ENCODE measurements around the gene ANKFN1.

The ANKFN1 gene

DNA sequence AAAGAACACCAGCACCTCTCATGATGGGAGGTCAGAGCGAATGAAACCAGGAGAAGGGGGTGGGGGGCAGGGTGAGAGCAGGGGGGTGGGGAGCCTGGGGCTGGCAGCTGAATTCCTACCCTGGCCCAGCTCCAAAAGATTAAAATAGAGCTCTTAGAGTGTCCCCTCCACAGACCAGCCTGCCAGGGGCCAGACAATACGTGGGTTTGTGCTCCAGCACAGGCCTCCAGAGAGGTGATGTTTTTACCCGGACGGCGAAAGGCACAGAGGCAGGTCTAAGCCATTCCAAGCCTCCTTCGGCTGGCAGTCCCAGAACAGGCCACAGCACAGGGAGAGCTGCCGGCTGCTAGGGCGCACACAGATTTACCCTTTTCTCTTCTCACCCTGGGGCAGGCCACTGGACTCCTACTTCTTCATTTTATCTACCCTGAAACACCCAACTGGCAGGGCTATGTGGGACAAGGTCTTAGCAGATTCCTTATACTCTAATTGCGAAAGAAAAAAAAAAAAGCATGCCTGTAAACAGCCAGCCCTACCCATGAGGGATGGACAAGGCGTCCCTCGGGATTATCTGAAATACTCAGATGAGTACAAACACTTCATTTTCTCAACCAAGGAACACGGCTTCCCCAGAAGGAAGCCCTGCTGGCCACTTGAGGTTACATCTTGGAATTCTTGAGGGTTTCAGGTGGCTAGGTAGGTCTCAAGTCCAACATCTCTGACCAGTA, 368.3 kb downstream of the ANKFN1 start:
- no peaks in the 10 kb centered on the region for H3K4me1 Mint-ChIP-seq (ENCODE audit: low read depth)
- H3K36me3 Mint-ChIP-seq: no peaks in the 10 kb centered on the region
- H3K27ac Mint-ChIP-seq: no peak overlapping the region
- H3K9me3 Mint-ChIP-seq (ENCODE audit: low read depth): no peaks in the 10 kb centered on the region
- no peak overlapping the region for H3K4me3 Mint-ChIP-seq
- peaks cover 2% of the 10 kb centered on the region for H3K27me3 Mint-ChIP-seq

DNA sequence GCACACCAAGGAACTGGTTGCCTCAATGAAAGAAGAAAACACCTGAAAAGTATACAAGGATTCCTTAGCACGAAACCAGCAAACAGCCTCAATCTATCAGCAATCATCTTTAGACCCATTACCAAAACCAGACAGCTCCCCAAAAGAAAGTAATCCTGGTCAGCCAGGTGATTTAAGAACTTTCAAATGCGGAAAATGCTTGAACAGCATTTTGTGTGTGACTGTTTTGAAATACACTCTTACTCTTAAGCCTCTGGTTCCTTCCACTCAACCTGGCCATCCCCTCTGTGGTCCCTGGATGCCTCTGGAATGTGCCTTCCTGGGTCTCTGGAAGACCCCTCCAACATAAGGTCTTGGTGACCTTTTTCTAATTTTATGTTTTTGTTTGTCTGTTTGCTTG, 369.8 kb downstream of the ANKFN1 start:
- Mint-ChIP-seq H3K27me3 (peaks cover 2% of the 10 kb centered on the region), H3K9me3 (ENCODE audit: low read depth) (no peaks in the 10 kb centered on the region), H3K27ac (no peak overlapping the region), H3K4me3 (no peak overlapping the region), H3K4me1 (ENCODE audit: low read depth) (no peaks in the 10 kb centered on the region), H3K36me3 (no peaks in the 10 kb centered on the region)

GRCh38 chr17:56528696-56529095, 375.4 kb downstream of the ANKFN1 start:
- Mint-ChIP-seq H3K4me1 (ENCODE audit: low read depth) (no peaks in the 10 kb centered on the region), H3K9me3 (ENCODE audit: low read depth) (no peaks in the 10 kb centered on the region), H3K36me3 (no peaks in the 10 kb centered on the region), H3K27ac (no peak overlapping the region), H3K4me3 (no peak overlapping the region), H3K27me3 (peaks cover 3% of the 10 kb centered on the region)

DNA sequence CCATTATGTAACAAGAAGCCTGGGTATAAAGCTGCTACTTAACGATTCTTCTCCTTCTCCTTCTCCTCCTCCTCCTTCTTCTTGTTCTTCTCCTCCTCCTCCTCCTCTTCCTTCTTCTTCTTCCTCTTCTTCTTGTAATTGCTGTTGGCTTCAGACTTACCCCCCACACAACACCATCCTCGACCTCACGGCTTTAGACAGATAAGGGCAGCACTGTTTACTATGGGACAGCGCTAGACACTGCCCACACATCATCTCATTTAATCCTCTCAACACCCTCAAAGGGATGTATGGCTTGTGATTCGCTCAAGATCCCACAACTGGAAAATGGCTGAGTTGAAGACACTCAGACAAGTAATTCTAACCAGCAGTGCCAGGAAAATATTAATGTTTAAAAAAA, 379.7 kb downstream of the ANKFN1 start:
- Mint-ChIP-seq H3K36me3 (no peaks in the 10 kb centered on the region), H3K27ac (no peak overlapping the region), H3K27me3 (peaks cover 8% of the 10 kb centered on the region), H3K4me1 (ENCODE audit: low read depth) (no peaks in the 10 kb centered on the region), H3K9me3 (ENCODE audit: low read depth) (no peaks in the 10 kb centered on the region), H3K4me3 (no peak overlapping the region)

DNA sequence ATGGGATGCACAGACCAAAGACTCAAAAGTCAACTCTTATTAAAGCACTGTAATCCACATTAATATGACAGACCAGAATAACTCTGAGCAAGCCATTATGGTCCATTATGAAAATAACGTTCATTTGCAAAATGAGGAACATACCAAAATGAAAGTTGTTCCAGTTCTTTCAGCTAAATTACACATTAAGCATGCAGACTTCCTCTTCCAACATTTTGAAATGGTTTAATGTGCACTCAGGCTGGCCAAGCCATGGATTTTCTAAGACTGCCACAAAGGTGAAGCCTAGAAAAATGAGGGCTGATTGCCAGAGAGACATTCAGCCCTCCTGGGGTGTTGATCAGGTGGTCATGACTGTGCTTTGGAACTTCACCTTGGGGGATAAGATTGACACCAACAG, 383.5 kb downstream of the ANKFN1 start:
- H3K9me3 Mint-ChIP-seq (ENCODE audit: low read depth): no peaks in the 10 kb centered on the region
- no peaks in the 10 kb centered on the region for H3K4me1 Mint-ChIP-seq (ENCODE audit: low read depth)
- H3K4me3 Mint-ChIP-seq: no peak overlapping the region
- peaks cover 3% of the 10 kb centered on the region for H3K36me3 Mint-ChIP-seq
- H3K27ac Mint-ChIP-seq: no peak overlapping the region
- peaks cover 10% of the 10 kb centered on the region for H3K27me3 Mint-ChIP-seq

DNA sequence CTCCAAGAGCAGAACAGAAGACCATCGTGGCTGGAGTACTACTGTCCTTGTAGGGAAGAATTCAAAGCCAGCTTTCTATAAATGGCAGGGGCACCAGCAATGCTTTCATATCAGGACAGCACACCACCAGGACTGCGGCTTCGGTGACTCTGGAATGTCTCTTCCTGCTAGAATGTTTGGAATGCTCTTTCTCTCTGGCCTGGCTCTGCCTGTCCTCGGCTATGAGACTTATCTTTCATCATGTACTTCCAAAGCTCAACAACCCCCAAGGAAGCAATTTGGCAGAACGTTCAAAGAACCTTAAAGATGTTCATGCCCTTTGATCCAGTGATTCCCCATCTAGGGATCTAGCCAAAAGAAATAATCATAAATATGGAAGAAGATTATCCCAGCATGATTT, 387.6 kb downstream of the ANKFN1 start:
- Mint-ChIP-seq H3K27ac (no peak overlapping the region), H3K9me3 (ENCODE audit: low read depth) (no peaks in the 10 kb centered on the region), H3K4me3 (no peak overlapping the region), H3K4me1 (ENCODE audit: low read depth) (no peaks in the 10 kb centered on the region), H3K36me3 (peaks cover 3% of the 10 kb centered on the region), H3K27me3 (peaks cover 9% of the 10 kb centered on the region)

DNA sequence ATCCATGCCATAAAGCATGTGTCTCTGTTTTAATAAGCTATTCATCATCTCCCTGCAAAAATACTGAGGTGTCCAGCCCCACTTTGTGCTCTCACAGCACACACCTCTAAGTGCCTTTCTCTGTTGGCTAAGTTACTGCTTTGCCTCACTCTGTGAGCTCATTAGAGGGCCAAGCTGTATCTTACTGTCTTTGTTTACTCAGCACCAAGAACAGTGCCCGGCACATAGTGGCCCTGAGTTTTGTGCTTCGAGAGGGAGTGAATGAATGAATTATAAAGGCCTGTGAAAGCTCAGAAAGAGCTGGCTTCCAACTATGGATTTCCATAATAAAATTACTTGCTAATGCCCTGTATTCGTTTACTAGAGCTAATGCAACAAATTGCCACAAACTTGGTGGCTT, 390.0 kb downstream of the ANKFN1 start:
- Mint-ChIP-seq H3K27me3 (peaks cover 9% of the 10 kb centered on the region), H3K27ac (no peak overlapping the region), H3K9me3 (ENCODE audit: low read depth) (no peaks in the 10 kb centered on the region), H3K4me3 (no peak overlapping the region), H3K36me3 (peaks cover 3% of the 10 kb centered on the region), H3K4me1 (ENCODE audit: low read depth) (no peaks in the 10 kb centered on the region)

GRCh38 chr17:56545106-56545505, 391.8 kb downstream of the ANKFN1 start:
- peaks cover 8% of the 10 kb centered on the region for H3K27me3 Mint-ChIP-seq
- H3K4me3 Mint-ChIP-seq: no peak overlapping the region
- no peaks in the 10 kb centered on the region for H3K4me1 Mint-ChIP-seq (ENCODE audit: low read depth)
- no peak overlapping the region for H3K27ac Mint-ChIP-seq
- no peaks in the 10 kb centered on the region for H3K9me3 Mint-ChIP-seq (ENCODE audit: low read depth)
- H3K36me3 Mint-ChIP-seq: no peaks in the 10 kb centered on the region

- H3K4me1 Mint-ChIP-seq (ENCODE audit: low read depth): no peaks in the 10 kb centered on the region
- no peaks in the 10 kb centered on the region for H3K9me3 Mint-ChIP-seq (ENCODE audit: low read depth)
- no peak overlapping the region for H3K4me3 Mint-ChIP-seq
- H3K36me3 Mint-ChIP-seq: no peaks in the 10 kb centered on the region
- peaks cover 8% of the 10 kb centered on the region for H3K27me3 Mint-ChIP-seq
- H3K27ac Mint-ChIP-seq: no peak overlapping the region
Measured at GRCh38 chr17:56545930-56546329, 392.7 kb downstream of the ANKFN1 start.

- H3K9me3 Mint-ChIP-seq (ENCODE audit: low read depth): peaks cover 4% of the 10 kb centered on the region
- H3K27me3 Mint-ChIP-seq: peaks cover 6% of the 10 kb centered on the region
Measured at GRCh38 chr17:56548661-56549060, 395.4 kb downstream of the ANKFN1 start.

DNA sequence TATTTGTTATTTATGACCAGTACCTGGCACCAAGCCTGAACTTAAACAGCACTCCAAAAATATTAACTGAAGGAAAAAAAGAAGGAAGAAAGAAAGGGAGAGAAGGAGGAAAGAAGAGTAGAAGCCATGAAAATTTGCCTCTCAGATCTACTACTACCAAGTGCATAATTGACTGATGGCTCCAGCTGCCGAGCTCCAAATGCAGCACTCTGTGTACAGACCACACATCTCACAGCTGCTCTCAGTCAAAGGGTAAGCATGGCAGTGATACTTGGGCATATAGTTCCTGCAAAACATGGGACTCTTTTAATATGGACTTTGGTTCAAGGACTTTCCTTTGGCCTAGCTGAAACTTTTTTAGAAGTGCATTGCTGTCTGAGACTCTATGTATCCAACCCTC, 396.2 kb downstream of the ANKFN1 start:
- H3K36me3 Mint-ChIP-seq: no peaks in the 10 kb centered on the region

More at GRCh38 chr17:56548661-56549060, 395.4 kb downstream of the ANKFN1 start:
- no peak overlapping the region for H3K4me3 Mint-ChIP-seq
- no peaks in the 10 kb centered on the region for H3K4me1 Mint-ChIP-seq (ENCODE audit: low read depth)
- H3K27ac Mint-ChIP-seq: no peak overlapping the region
- H3K36me3 Mint-ChIP-seq: no peaks in the 10 kb centered on the region

GRCh38 chr17:56557682-56558081, 404.4 kb downstream of the ANKFN1 start:
- Mint-ChIP-seq H3K9me3 (ENCODE audit: low read depth) (no peaks in the 10 kb centered on the region), H3K27ac (no peak overlapping the region), H3K4me1 (ENCODE audit: low read depth) (no peaks in the 10 kb centered on the region), H3K36me3 (no peaks in the 10 kb centered on the region), H3K27me3 (peaks cover 5% of the 10 kb centered on the region), H3K4me3 (no peak overlapping the region)

More for the DNA sequence above, 396.2 kb downstream of the ANKFN1 start:
- Mint-ChIP-seq H3K9me3 (ENCODE audit: low read depth) (peaks cover 4% of the 10 kb centered on the region), H3K4me1 (ENCODE audit: low read depth) (no peaks in the 10 kb centered on the region), H3K27ac (no peak overlapping the region), H3K27me3 (peaks cover 4% of the 10 kb centered on the region), H3K4me3 (no peak overlapping the region)

DNA sequence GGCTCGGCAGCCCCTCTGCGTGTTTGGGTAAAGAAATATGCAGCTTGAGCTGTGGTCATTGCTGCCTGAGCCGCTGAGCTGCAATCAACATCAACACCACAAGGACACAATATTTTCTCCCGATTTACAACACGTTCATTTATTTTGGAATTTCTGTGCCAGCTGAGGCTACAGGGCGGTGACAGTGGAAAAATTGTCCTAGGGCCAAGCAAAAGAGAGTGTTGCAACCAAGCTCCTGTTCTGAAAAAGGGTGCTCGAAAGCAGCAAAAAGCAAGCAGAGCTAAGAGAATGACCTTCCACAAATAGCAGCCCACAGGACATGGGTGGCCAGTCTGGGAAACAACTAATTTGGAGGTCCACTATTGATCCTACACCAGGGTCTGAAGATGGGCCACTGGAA, 404.8 kb downstream of the ANKFN1 start:
- no peaks in the 10 kb centered on the region for H3K4me1 Mint-ChIP-seq (ENCODE audit: low read depth)
- H3K4me3 Mint-ChIP-seq: no peak overlapping the region
- no peak overlapping the region for H3K27ac Mint-ChIP-seq
- H3K27me3 Mint-ChIP-seq: peaks cover 5% of the 10 kb centered on the region
- H3K36me3 Mint-ChIP-seq: no peaks in the 10 kb centered on the region
- no peaks in the 10 kb centered on the region for H3K9me3 Mint-ChIP-seq (ENCODE audit: low read depth)

Measured in activated naive CD8-positive, alpha-beta T cell (primary cell).